Dendritic cell treated with granulocyte-macrophage colony-stimulating factor and Interleukin-4, amounts not matched to agents 40 ng/mL and 50 ng/mL, for 4 days (primary cell): ENCODE measurements around the gene MYBPC1.

ENCODE experiments used
- H3K27ac Mint-ChIP-seq: one replicate; pipeline ENCODE4 v1.8.0; 2022; ENCODE audit warnings: mild to moderate bottlenecking, mixed read lengths
- H3K27me3 Mint-ChIP-seq: one replicate; pipeline ENCODE4 v1.8.0; 2022; ENCODE audit warnings: mild to moderate bottlenecking, mixed read lengths
- H3K36me3 Mint-ChIP-seq: one replicate; pipeline ENCODE4 v1.8.0; 2022; ENCODE audit warnings: low read depth, mixed read lengths
- H3K4me1 Mint-ChIP-seq: one replicate; pipeline ENCODE4 v1.8.0; 2022; ENCODE audit warnings: low read depth, mixed read lengths
- H3K4me3 Mint-ChIP-seq: one replicate; pipeline ENCODE4 v1.8.0; 2022; ENCODE audit warnings: mild to moderate bottlenecking, moderate library complexity, mixed read lengths
- H3K9me3 Mint-ChIP-seq: one replicate; pipeline ENCODE4 v1.8.0; 2022; ENCODE audit warnings: mixed read lengths
- intact Hi-C: fragments of 100-400 bp; cut with micrococcal nuclease; formaldehyde crosslinking; loops from one replicate; pipeline ENCODE4 v1.15.0; 2022

The MYBPC1 gene

DNA sequence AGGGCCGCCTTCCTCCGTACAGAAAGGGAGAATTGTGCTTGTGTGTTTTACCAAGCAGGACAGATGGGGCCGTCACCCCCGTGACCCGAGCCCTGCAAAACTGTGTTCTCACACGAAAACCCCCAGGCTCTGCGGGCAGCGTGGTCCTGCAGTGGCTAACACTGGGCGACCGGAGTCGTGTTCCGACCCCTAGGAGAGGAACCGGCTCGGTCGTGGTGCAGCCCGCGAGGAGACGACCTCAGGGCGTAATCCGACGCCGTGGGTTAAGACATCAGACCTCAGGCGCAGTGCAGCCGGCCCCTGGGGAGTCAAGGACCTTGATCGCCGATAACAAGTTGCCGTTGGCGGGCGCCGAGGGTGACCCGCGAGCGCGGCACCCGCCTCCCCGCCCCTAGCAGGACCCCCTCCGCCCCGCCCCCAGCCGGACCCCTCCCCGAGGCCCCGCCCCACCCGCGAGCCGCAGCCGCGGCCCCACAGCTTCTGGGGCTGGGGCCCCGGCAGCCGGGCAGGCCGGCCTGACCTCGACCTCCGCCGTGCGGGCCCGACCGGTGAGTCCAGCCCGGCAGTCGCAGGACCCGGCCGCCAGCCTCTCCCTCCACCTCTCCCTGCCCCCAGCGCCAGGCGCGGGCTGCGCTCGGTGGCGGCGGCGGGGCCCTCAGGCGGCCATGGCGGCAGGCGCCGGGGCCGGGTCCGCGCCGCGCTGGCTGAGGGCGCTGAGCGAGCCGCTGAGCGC lies 102.6 kb downstream of the MYBPC1 start, which contains the start of gene CHPT1:
TSS of gene CHPT1 (plus strand) at position 444 of the 733 bp plus-strand sequence. CDS start at position 666, 222 bp downstream.
- peaks cover 44% of the 10 kb centered on the region for H3K4me1 Mint-ChIP-seq
- peak within 1 kb of the TSS; percentile 84 for H3K27ac Mint-ChIP-seq
- intact Hi-C loops: loop anchor here (2.0 kb wide), 1 partner anchor 291 kb away; the partner anchor contains the start of gene ARL1
- H3K9me3 Mint-ChIP-seq: no peaks in the 10 kb centered on the region
- no peaks in the 10 kb centered on the region for H3K27me3 Mint-ChIP-seq
- peak within 1 kb of the TSS; percentile 94 for H3K4me3 Mint-ChIP-seq
- H3K36me3 Mint-ChIP-seq: peaks cover 9% of the 10 kb centered on the region

DNA sequence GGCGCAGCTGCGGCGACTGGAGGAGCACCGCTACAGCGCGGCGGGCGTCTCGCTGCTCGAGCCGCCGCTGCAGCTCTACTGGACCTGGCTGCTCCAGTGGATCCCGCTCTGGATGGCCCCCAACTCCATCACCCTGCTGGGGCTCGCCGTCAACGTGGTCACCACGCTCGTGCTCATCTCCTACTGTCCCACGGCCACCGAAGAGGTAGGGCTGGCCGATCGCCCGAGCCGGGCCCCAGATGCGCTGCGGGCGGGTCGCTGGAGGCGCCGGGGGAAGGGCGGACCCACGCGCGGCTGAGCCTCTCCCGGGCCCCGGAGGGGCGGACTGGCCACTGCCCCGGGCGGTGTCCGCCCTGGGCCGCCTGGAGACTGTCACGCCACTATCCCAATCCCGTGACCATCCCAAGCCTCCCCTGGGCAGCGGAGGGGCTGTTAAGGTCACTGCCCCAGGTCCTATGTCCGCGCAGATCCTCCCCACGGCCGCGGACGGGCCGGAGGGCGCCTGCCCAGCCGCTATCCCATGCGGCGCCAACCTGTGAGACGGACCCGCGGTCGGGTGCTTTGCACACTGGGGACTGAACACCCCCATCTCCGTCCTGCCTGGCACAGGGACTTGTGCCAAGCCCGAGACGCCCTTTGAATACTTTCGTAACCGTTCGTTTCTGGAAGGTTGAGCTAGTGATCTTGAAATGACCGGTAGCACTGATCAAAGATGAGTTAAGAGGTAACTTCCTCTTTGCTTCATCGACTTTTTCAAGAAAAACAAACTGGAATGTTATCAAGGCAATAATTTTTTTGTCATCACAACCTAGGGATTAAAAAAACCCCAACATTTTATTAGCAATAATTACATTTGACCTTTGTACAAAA lies 103.4 kb downstream of the MYBPC1 start:
- H3K27ac Mint-ChIP-seq: peak overlapping the region; percentile 84
- intact Hi-C loops: loop anchor here (2.0 kb wide), 1 partner anchor 291 kb away; the partner anchor contains the start of gene ARL1
- H3K27me3 Mint-ChIP-seq: no peaks in the 10 kb centered on the region
- peaks cover 9% of the 10 kb centered on the region for H3K36me3 Mint-ChIP-seq
- peaks cover 52% of the 10 kb centered on the region for H3K4me1 Mint-ChIP-seq
- peak overlapping the region; percentile 94 for H3K4me3 Mint-ChIP-seq
- H3K9me3 Mint-ChIP-seq: no peaks in the 10 kb centered on the region

DNA sequence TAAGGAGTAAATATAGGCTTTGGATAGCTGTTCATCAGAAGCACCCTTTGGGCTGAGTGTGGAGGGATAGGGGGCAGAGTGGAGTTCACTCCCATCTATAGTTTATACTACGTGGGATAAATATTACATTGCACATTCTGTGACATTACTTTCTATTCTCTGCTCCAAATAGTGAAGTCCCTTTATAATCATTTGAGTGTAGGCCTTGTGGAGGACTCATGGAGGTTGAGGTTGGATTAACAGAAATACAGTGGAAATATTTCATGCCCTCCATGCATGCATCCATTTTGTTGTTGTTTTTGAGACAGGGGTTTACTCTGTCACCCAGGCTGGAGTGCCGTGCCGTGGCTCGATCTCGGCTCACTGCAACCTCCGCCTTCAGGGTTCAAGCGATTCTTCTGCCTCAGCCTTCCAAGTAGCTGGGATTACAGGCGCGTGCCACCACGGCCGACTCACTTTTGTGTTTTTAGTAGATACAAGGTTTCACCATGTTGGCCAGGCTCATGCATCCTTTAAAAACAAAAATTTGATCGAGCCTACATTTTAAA lies 104.1 kb downstream of the MYBPC1 start:
- peaks cover 56% of the 10 kb centered on the region for H3K4me1 Mint-ChIP-seq
- peak overlapping the region; percentile 94 for H3K4me3 Mint-ChIP-seq
- H3K27ac Mint-ChIP-seq: peak overlapping the region; percentile 84
- no peaks in the 10 kb centered on the region for H3K9me3 Mint-ChIP-seq
- H3K27me3 Mint-ChIP-seq: no peaks in the 10 kb centered on the region
- peaks cover 9% of the 10 kb centered on the region for H3K36me3 Mint-ChIP-seq
- intact Hi-C loops: no loop called here

DNA sequence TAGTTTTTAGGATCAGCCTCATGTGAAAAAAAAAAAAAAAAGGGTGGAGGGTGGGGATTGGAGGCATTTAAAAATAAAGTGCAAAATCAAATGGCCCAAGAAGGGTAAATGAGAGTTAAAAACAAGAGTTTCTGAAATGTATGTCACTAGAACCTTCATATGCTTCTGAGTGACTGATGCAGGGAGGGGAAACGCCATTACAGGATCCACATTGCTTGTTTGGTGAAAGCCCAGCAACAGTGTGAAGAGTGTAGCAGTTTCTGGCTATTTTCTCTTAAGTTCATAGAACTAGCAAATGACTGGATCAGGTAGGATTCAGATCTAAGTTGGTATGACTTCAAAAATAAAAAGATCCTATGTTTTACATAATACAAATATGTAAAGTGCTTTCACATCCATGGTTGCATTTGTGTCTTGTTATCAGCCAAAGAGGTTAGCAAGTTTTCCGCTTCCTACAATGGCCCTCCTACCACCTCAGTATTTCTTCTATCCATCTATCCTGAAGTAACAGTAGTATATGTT lies 105.6 kb downstream of the MYBPC1 start:
- Mint-ChIP-seq H3K27ac (no peak overlapping the region), H3K27me3 (no peaks in the 10 kb centered on the region), H3K4me1 (peaks cover 56% of the 10 kb centered on the region), H3K4me3 (no peak overlapping the region), H3K9me3 (no peaks in the 10 kb centered on the region), H3K36me3 (peaks cover 9% of the 10 kb centered on the region)
- intact Hi-C loops: no loop called here

DNA sequence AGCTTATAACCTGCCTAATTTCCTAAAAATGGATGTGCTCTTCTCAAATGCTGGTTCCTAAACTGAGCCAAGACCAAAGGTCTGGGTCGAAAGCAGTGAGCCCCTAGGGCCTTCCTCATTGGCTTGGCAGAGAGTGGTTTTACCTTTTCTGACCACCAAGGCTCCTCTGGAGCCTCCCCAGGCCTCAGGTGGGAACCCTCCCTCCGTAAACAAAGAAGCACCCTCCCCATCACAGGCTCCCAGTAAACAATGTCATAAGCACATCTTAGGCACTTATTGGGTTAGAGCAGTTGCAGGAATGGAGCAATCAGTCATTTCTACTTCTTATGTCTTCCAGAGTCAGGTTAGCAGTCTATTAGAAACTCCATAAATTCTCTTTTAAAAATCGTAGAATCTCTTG lies 108.7 kb downstream of the MYBPC1 start:
- H3K27ac Mint-ChIP-seq: no peak overlapping the region
- H3K36me3 Mint-ChIP-seq: no peaks in the 10 kb centered on the region
- no peaks in the 10 kb centered on the region for H3K9me3 Mint-ChIP-seq
- H3K4me3 Mint-ChIP-seq: no peak overlapping the region
- no peaks in the 10 kb centered on the region for H3K27me3 Mint-ChIP-seq
- intact Hi-C loops: no loop called here
- H3K4me1 Mint-ChIP-seq: peaks cover 56% of the 10 kb centered on the region

DNA sequence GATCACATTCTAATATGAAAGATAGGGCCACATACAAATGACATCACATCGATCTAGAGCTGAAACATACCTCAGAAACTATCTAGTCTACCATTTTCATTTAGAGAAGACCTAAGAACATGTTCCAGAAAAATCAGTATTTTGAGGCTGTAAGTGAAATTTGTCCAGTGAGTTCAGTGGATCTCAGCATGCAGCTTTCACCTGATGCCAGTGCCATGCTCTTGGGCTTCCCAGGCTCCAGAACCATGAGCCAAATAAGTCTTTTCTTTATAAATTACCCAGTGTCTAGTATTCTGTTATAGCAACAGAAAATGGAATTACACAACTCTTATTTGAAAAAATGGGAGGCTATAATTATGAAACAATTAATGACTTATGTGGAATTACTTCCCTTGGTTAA lies 111.6 kb downstream of the MYBPC1 start:
- Mint-ChIP-seq H3K4me1 (peaks cover 46% of the 10 kb centered on the region), H3K4me3 (no peak overlapping the region), H3K27ac (no peak overlapping the region), H3K36me3 (no peaks in the 10 kb centered on the region), H3K27me3 (no peaks in the 10 kb centered on the region), H3K9me3 (no peaks in the 10 kb centered on the region)
- intact Hi-C loops: no loop called here

DNA sequence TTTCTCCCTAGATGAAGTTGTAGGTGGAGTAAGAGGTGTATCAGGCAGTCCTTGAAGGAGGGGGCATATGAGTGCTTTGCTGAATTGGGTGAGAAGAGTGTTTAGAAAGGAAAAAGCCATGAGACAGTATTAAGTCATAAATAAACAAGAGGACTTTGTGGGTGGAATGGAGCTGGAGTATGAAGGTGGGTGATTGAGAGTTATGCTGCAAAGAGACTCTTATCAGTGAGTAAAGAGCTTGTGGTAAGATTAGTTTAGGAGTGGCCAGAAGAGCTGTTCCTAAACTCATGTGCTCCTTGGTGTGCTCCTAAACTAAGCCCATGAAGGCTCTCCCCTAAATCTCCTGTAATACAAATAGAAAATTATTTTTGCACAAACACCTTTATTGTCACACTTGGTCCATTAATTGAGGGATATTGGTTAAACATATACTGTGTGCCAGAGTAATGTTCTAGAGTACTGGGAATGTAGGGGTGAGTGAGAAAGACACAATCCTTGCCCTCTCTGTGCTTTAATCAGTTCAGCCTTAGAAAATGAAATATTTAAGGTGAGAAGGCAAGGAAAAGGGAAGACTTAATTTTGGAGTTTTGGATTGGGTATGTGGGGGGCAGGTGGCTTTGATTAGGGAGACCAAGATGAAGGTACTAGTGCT lies 112.5 kb downstream of the MYBPC1 start:
- Mint-ChIP-seq H3K9me3 (no peaks in the 10 kb centered on the region), H3K27ac (no peak overlapping the region), H3K4me1 (peaks cover 40% of the 10 kb centered on the region), H3K27me3 (no peaks in the 10 kb centered on the region), H3K36me3 (no peaks in the 10 kb centered on the region), H3K4me3 (no peak overlapping the region)
- intact Hi-C loops: no loop called here

DNA sequence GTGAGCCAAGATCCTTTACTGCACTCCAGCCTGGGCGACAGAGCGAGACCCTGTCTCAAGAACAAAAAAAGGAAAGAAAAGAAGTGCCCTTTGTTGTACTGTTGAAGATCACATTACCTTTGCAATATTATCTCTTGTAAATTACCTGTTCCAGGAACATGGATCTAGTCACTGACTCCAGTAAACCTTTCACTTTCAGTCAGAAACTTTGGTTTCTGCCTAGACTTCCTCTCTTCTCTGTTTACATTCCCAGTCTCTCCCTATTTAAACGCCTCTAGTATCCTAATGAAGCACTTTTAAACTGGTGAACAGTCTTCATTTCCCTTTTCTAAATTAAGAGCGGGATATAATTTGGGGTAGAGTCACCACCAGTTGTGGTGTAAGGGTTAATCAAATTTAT lies 115.5 kb downstream of the MYBPC1 start:
- Mint-ChIP-seq H3K27ac (peak overlapping the region; percentile 28), H3K36me3 (no peaks in the 10 kb centered on the region), H3K4me3 (no peak overlapping the region), H3K4me1 (peaks cover 43% of the 10 kb centered on the region), H3K27me3 (no peaks in the 10 kb centered on the region), H3K9me3 (no peaks in the 10 kb centered on the region)
- intact Hi-C loops: no loop called here

DNA sequence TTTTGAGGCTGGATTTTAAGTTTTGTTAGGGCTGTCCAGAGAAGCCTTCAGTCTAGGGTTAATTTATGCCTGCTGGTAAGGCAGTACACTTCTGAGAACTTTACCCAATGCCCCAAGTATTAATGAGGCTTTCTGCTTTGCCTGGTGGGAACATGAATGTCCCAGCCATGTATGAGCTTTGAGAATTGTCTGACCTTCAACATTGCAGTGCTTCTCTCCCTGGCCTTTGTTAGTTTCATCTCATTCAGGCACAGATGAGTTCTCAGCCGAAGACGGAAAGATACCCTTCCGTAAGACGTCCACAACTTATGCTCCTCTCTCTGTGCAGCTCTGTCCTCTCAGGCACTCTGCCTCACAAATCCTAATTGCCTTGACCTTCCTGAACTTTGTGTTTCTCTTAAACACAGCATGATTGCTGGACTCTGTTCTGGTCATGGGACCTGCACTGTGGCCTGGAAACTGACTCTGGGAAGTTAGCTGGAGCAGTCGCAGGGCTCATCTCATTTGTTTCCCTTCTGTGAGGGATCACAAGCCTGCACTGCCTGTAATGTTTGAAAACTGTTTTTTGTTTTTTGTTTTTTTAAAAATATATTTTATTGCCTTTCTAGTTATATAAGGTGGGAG lies 118.4 kb downstream of the MYBPC1 start:
- no peaks in the 10 kb centered on the region for H3K27me3 Mint-ChIP-seq
- no peaks in the 10 kb centered on the region for H3K9me3 Mint-ChIP-seq
- H3K27ac Mint-ChIP-seq: peak overlapping the region; percentile 70
- no peak overlapping the region for H3K4me3 Mint-ChIP-seq
- intact Hi-C loops: no loop called here
- peaks cover 41% of the 10 kb centered on the region for H3K4me1 Mint-ChIP-seq
- no peaks in the 10 kb centered on the region for H3K36me3 Mint-ChIP-seq

DNA sequence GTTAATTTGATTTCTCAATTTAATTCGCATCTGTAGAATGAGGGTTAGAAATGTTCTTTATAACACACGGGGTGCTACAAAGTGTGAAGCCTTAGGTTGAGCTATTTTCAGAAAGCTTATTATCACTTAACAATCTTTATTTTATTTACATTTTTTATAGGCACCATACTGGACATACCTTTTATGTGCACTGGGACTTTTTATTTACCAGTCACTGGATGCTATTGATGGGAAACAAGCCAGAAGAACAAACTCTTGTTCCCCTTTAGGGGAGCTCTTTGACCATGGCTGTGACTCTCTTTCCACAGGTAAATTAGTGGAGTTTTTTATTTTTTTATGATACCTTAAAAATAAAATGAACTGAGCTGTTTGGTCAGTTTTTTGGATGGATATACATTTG lies 119.2 kb downstream of the MYBPC1 start:
- no peaks in the 10 kb centered on the region for H3K36me3 Mint-ChIP-seq
- no peaks in the 10 kb centered on the region for H3K9me3 Mint-ChIP-seq
- H3K4me3 Mint-ChIP-seq: no peak overlapping the region
- no peaks in the 10 kb centered on the region for H3K27me3 Mint-ChIP-seq
- intact Hi-C loops: no loop called here
- H3K27ac Mint-ChIP-seq: no peak overlapping the region
- peaks cover 41% of the 10 kb centered on the region for H3K4me1 Mint-ChIP-seq

DNA sequence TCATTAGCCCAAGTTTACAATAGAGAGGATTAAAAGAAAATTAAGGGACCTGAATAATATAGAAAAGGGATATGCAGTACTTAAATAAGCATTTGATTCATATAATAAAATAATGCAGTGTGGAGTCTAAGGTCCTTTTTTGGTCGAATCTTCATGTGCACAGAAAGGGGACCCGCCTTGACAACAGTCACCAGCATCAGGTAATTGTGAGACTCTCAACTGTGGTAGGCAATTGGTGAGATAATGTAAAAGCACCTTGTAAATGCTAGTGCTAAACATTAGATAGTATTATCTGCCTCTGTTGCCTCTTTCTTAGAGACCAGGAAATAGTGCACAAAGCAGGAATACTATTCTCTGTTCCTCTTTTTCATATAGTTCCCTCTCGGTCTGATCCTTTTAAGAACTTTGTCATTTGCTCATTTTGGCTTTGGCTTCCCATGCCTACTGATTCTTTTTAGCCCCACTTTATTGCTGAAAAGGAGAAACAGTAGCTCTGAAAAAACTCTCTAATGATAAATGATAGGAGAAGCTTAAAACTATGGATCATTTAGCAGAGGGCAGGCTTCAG lies 120.2 kb downstream of the MYBPC1 start:
- Mint-ChIP-seq H3K36me3 (no peaks in the 10 kb centered on the region), H3K9me3 (no peaks in the 10 kb centered on the region), H3K4me1 (peaks cover 33% of the 10 kb centered on the region), H3K4me3 (no peak overlapping the region), H3K27ac (peak overlapping the region; percentile 47), H3K27me3 (no peaks in the 10 kb centered on the region)
- intact Hi-C loops: no loop called here

DNA sequence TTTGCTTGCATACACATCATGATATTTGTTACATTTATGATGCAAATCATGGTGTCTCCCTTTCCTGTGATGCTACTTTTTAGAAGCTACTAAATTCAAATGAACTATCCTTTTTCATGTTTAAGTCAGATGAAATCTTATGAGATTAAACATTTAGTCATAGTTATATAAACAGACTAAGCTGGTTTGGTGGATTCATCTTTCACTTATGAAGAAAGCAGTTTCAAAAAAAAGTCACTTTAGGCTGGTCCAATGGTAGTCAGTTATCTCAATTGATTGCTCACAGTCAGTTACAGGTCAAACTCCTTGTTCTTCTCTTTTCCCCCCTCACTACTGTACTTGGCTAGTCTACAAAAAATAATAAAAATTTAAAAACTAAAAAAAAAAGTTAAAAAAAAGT lies 124.8 kb downstream of the MYBPC1 start:
- H3K4me1 Mint-ChIP-seq: peaks cover 14% of the 10 kb centered on the region

DNA sequence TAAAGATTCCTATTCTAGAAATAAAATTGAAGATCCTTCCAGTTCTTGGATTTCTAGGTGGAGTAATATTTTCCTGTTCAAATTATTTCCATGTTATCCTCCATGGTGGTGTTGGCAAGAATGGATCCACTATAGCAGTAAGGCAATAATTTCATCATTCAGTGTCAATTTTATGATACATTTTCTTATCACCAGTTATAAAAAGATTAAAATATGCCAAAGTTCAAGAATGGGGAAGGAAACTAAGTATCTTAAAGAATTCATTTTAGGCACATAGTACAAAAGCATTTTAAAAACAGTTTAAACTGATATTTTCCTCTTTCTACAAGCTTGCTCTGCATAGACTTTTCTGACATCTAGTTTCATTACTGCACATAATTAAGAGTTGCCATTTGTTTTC lies 125.3 kb downstream of the MYBPC1 start:
- H3K4me1 Mint-ChIP-seq: peaks cover 11% of the 10 kb centered on the region
- no peaks in the 10 kb centered on the region for H3K9me3 Mint-ChIP-seq
- intact Hi-C loops: no loop called here
- no peak overlapping the region for H3K27ac Mint-ChIP-seq
- no peaks in the 10 kb centered on the region for H3K27me3 Mint-ChIP-seq
- H3K36me3 Mint-ChIP-seq: peaks cover 6% of the 10 kb centered on the region
- no peak overlapping the region for H3K4me3 Mint-ChIP-seq

More for the DNA sequence above, 124.8 kb downstream of the MYBPC1 start:
- H3K9me3 Mint-ChIP-seq: no peaks in the 10 kb centered on the region
- peaks cover 6% of the 10 kb centered on the region for H3K36me3 Mint-ChIP-seq
- H3K27me3 Mint-ChIP-seq: no peaks in the 10 kb centered on the region
- no peak overlapping the region for H3K27ac Mint-ChIP-seq
- intact Hi-C loops: no loop called here
- H3K4me3 Mint-ChIP-seq: no peak overlapping the region
